GM21528 (cell line): Measurements from ENCODE around the gene SLC13A3.

Experiments used
- ATAC-seq: cut with Tn5 transposase; IDR thresholded peaks from one replicate; pipeline ENCODE4 v1.9.1; 2021; ENCODE audit warnings: mild to moderate bottlenecking, moderate library complexity; ENCODE audit not compliant: unreplicated experiment, low FRiP score

Gene SLC13A3

DNA sequence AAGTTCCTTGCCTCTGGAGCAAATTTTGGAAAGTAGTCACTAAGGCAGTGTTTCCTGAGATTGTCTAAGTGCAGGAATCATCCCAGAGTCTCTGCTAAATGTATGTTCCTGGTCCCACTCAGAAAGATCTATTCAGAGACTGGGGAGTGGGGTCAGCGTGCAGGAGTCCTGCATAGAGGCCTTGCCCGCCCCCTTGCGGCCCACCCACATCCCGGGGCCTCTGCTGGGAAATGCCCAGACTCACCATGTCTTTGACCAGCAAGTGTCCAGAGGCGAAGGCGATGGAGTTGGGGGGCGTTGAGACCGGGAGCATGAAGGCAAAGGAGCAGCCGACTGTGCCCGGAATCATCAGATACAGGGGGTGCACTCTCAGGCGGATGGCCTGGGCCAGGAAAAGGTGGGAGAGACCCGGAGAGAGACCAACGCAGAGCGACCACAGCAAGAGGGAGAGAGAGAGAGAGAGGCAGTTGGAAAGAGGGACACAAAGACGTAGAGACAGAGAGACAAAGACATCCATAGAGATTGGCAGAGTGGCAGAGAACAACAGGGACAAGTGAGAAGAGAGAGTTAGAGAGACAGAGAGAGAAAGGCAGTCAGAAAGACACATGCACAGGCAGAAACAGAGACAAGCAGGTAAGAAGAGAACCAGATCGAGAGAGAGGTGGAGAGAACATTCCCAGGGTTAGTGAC is 87.9 kb downstream of the SLC13A3 start:
- no peak for ATAC-seq

- ATAC-seq = no peak
These were observed 88.7 kb downstream of the SLC13A3 start for GRCh38 chr20:46562373-46563169.

DNA sequence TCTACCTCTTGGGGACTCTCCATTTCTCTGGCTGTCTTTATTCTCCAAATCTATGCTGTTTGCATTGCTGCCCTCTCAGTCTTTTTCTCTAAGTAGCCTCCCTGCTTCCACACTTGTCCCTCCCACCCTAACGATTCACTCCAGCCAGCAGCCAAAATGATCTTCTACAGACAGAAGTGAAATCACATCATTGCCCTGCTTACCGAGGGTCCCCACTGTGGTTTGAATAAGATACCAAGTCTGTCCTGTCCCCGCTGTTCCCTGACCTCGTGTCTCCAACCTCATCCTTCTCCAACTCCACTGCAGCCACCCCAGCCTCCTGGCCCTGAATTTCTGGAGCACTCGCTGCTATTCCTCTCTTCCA is 89.3 kb downstream of the SLC13A3 start:
- no peak for ATAC-seq

DNA sequence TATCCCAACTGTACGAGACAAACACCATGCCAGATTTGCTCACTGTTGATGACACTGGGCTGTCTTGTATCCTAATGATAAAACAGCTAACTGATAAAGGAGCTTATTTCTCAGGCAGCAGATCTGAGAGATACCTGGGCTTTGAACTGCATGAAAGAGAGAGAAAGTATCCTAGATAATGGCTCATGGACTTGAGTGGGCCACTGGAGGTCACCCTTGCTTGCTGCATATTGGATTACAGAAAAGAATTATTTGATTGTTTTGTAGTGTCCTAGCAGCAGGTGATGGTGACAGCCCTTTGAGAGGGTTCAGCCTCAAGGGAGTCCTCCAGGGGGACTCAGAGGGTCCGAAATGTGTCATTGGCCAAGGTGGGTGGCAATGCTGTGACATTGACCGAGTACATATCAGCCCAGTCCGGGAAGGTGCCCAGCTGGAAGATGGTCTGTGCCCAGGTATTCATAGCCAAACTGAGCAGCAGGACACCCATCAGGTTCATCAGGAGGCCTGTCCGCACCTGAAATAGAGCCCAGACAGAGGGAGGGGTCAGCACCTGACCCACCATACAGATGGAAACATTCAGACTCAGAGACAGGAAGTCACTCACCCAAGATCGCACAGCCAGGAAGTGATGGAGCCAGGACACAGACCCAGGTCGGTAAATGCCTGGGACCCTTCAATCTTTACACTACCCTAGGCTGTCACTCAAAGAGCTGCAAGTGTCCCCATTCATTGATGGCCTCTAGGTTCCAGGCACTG is 91.4 kb downstream of the SLC13A3 start:
- ATAC-seq = no peak

DNA sequence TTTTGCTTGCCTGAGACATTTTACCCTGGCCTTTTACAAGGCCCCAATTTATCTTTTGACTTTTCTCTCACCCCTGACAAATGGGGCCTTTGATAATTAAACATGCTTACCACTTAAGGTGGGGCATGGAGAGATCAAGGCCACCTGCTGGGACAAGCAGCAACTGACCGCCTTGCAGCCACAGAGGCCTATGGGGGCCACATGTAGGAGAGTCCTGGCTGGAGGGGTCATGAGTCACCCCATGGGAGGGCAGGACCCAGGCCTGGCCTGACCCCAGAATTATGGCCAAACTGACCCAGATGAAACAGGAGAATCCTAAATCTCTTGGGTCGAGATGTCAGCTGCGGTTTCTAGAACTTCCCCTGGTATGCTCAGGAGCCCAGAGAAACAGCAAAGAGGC is 92.3 kb downstream of the SLC13A3 start:
- ATAC-seq = no peak

GRCh38 chr20:46558511-46558959 is 92.7 kb downstream of the SLC13A3 start:
- no peak for ATAC-seq

- ATAC-seq = no peak
These were observed 93.9 kb downstream of the SLC13A3 start for GRCh38 chr20:46557231-46557956.

DNA sequence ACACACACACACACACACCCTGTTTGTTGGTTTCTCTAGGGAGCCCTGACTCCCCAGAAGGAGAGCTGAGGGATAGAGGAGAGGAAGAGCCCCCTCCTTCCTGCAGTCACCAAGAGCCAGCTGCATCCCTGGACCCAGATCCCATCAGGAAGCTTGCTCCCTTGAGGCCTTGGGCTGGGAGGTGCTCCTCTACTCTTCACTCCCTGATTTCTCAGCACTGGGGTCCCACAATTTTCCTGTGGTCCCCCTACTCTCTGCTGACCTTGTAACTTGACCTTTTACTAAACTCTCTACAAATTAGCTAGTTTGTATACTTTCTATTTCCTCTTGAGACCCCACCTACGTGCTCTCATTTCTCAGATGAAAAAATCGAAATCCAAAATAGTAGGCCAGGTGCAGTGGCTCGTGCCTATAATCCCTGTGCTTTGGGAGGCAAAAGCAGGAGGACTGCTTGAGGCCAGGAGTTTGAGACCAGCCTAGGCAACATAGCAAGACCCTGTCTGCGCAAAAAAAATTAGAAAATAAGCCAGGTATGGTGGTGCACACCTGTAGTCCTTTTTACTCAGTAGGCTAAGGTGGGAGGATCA is 95.8 kb downstream of the SLC13A3 start:
- no peak for ATAC-seq

GRCh38 chr20:46554828-46555227 is 96.4 kb downstream of the SLC13A3 start:
- no peak for ATAC-seq

DNA sequence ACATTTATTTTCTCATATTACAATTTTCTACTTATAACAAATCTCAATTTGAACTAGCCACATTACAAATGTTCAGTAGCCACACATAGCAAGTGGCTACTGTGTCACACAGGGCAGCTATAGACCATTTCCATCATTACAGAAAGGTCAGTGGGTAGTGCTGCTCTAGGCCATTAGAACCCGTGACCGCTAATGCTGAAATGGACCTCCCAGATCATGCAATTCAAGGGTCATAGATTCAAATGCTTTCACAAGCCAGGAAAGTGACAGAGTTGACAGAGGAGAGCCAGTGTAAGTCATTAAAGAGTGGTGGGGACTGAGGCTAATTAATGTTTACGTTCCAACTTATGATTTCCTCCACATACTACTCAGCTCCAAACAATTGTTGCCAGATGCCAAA is 97.3 kb downstream of the SLC13A3 start:
- ATAC-seq = no peak

DNA sequence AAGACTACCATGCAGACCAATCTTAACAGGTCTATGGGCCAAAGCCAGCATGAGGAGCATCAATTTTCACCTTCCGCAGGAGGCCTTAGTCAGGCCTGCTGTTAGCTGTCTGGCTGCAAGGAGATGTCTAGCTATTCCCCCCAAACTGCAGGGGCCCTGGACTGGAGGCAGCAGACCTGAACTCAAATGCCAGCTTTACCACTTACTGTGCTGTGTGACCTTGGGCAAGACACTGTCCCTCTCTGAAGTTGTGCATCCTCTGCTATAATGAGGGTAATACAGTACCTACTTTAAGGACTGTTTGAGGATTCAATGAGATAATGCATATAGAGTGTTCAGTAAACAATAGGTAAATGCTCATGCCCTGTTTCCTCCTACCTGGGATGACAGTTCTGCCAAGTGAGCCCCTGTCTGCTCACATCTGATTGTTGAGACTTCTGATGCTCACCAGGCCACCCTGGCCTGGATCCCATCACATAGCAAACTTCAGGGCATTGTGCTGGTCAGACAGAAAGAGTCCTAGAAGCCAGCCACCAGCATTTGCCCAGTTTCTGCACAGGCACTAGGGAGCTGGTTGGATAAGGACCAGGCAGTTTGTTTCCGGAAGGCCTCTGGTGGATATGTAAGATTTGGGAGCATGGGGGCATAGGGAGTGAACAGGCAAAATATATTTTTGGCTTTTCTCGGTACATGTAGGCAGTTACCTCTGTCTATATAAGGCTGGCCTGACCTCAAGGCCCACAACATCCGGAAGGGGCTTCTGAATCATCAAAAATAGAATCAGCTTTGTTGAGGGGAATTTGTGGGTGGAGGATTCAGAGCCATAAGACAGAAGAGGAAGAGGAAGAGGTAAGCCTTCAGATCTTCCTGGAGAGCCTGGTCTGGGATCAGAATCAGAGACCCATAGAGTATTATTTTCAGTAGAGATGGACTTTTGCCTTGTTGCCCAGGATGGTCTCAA is 98.5 kb downstream of the SLC13A3 start:
- ATAC-seq = peak; percentile 43

DNA sequence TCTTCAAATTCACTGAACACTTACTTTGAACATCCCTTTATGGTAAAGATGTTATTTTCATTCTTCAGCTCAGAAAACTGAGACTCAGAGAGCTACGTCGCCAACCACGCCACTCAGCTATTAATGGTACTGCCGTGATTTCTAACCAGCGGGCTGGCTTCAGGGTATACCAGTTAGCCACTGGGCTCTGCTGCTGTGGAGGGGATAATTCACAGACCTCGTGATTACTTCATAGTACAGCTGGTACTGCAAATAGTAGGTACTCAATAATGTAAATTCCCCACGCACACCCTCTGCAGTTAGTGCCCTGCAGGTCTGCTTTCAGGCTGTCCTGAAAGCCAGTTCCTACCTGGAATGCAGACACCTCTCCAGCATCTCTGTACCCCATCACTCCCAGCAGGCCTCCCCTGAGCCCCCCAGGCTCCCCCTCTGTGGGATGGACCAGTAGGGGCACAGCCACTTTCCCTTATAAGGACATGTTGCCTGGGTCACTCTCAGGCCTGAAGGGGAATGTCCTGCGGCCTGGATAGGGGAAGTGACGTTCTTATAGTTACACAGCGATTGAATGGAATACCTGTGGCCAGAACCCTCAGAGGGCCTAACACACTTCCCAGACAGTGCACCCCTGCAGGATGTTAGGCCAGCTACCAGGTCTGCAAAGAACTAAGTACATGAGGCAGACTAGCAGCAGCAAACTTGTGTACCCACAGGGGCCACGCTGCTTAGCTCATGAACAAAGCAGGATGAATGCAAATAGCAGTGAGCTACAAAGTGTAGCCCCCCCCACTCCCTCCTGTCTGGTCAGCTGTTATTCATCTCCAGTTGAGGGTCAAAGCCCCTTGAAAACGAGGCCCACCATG is 99.5 kb downstream of the SLC13A3 start:
- ATAC-seq = no peak

DNA sequence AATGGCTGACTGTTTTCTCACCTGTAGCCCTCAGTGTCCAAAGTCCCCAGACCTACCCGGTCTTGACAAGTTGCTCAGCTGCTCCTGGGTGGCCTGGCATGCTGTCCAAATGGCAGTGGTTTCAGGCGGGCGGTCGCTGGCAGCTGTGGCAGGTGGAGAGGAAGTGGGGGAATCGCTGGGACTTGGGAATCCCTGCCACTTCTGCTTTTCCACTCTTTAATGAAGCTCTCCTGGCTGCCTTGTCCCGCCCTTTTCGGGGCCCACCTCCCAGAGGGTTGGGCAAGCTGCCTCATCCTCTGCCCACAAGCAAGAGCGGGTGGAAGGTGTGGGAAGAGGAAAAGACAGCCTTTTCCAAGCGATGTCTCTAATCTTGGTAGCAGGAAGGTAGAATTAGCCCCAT is 100.8 kb downstream of the SLC13A3 start, which contains the start of gene OCSTAMP:
Gene OCSTAMP (minus strand): TSS at position 194 of the 400 bp plus-strand sequence. CDS start 94 bp downstream, at position 100.
- no peak for ATAC-seq

DNA sequence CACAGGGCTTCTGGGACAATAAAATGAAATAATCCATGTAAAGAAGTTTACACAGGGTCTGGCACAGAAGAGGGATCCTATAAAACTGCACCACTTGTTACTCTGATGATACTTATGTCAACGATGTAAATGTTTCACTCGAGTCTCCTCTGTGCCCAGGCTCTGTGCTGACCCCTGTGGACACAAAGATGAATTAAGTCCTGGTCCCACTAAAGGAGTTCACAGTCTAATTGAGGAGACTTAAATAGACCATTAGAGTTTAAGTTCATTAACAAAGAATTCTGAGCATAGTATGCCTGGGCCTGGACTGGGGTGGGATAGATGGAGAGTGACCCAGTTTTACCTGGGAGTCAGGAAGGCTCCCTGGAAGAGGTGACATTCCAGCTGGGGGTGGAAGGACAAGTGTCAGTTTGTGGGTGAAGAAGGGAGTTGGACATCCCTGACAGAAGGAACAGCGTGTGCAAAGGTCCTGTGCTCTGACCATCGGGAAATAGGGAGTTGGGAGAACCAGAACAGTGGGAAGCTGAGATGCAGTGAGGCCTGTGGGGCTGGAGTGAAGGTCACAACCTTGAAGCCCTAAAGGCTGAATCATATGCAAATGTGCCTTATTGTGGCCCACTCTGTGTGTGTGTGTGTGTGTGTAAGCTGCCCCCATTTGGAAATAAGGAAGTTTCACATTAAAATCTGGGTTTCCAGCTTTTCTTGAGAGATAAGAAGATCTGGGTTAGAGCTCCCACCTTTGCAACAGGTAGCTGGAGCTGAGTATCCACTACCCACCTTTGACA is 101.9 kb downstream of the SLC13A3 start:
- no peak for ATAC-seq

- ATAC-seq = no peak
These were observed 102.6 kb downstream of the SLC13A3 start for GRCh38 chr20:46548688-46549087.

DNA sequence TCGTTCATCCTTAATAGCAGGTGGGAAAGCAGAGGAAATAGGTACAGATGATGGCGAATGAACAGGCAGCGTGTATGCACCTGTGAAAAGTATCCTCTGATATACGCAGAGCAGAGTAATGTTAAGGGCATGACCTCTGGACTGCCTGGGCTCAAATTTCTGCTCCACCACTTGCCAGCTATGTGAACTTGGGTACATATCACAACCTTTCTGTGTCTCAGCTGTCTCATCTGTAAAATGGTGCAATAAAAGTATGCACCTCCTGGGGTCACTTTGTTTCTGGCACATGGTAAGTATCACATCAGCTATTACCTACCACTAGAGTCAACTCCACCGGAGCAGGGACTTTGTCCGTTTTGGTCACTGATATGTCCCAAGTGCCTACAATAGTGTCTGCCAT is 103.3 kb downstream of the SLC13A3 start:
- ATAC-seq = no peak

DNA sequence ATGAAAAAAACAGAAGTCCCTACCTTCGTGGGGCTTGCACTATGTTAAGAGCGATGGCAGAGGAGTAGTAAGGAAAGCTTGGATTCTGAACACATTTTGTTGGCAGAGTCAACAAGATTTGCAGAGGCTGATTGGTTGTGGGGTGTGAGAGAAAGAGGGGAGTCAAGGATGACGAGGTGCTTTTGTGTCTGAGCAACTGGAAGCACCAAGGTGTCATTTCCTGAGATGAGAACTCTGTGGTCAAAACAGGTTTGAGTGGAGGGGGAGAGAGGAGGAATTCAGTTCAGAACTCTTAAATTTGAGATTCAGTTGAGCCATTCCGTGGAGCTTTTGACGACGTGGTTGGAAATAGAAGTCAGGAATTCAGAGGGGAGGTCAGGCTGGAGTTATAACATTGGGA is 104.3 kb downstream of the SLC13A3 start:
- no peak for ATAC-seq
